GM19239 (cell line): ENCODE results near the gene RMDN3.
A peak's percentile ranks its signal among the peaks of the same experiment; 100 is the strongest.

Experiments
- DNase-seq: peaks from one replicate; pipeline ENCODE4 v3.0.0; 2011; ENCODE audit warnings: low spot score; ENCODE audit not compliant: insufficient read length
- FAIRE-seq: peaks from 2 replicates; lab custom pipeline; 2011; peaks lifted over from hg19 to GRCh38; lab: Jason Lieb, UNC

RMDN3 gene

DNA sequence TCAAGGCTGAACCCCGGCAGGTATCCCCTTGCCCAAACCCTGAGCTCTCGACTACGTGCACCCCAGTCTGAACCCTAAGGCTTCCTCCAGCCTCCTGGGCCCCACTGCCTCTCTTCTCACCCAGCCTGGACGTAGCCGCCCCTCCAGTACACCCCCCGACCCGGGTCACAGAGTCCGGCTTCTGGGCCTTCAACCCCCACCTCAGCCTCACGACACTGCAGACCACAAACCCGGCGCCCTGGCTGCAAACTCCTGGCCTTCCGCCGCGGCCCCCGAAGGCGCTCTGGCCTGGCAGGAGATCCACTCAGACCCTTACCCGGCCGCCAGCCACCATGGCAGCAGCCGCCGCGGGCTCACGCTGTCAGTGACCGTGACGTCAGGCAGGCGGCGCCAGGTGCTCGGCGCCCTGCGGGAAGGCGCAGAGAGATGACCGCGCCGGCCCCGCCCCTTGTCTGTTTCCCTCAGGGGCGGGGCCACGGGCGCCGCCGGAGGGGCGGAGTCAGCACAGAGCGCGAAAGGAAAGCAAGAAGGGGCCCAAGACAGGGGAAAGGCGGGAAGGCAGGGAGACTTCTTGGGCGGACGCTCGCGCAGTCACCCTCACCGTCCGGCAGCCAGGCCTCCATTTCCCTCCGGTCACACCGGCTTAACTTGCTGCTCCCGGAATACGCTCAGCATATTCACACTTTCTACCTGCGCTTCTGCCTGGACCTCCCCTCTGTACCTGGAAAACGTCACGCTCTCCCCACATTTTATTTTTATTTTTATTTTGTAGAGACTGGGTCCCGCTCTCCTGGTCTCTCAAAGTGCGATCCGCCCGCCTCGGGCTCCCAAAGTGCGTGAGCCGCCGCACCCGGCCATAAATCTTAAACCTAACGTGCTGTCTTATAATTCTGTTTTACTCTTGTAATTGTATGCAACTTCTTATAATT, at the start of gene RMDN3:
Gene RMDN3 (minus strand): TSS at position 372 of the 929 bp plus-strand sequence. CDS start 471 bp downstream, outside the sequence.
- DNase-seq (peak; percentile 90), FAIRE-seq (peak; percentile 90)

DNA sequence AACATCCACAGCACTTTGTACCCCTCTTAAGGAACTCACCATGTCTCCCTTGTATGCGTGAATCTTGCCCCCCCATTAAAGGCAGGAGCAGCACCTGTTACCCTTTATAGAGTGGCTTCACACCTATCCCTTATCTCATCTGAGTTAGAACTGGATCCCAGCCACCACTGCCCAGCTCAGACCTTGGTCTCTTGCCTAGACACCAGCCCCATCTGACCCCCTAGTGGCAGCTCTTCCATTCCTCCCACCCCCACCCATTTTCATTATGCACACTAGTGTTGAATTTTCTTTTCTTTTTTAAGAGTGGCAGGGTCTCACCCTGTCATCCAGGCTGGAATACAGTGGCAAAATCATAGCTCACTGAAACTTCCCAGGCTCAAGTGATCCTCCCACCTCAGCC, 48.6 kb upstream of the RMDN3 start:
- DNase-seq (no peak), FAIRE-seq (no peak)

GRCh38 chr15:40803076-40803475, 48.0 kb upstream of the RMDN3 start:
- no peak for FAIRE-seq

DNA sequence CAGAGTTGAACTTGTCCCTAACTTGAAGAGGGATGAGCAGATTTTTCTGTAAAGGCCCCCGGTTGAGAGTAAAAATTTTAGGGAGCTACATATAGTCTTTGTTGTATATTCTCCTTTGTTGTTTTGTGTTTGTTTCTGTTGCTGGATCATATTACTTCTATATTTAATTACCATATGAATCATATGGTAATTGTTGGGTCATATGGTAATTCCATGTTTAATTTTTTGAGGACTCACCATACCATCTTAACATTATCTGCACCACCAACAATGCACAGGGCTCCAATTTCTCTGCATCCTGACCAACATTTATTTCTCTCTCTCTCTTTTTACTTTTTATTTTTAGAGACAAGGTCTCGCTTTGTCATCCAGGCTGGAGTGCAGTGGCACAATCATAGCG, 44.5 kb upstream of the RMDN3 start:
- no peak for FAIRE-seq
- no peak for DNase-seq

More at GRCh38 chr15:40803076-40803475, 48.0 kb upstream of the RMDN3 start:
- DNase-seq: no peak

DNA sequence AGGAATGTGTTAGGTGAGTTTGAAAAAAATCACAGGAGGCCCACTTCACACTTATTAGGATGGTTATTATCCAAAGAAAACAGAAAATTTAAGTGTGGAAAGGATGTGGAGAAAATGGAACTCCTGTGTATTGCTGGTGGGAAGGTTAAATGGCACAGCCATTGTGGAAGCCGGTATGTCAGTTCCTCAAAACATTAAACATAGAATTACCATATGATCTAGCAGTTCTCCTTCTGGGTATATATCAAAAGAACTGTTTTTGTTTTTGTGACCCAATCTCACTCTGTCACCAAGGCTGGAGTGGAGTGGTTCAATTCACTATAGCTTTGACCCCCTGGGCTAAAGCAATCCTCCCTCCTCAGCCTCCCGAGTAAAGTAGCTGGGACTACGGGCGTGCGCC, 41.5 kb upstream of the RMDN3 start:
- FAIRE-seq (no peak), DNase-seq (no peak)

- FAIRE-seq: no peak
- no peak for DNase-seq
Observed at GRCh38 chr15:40796041-40796440, 41.0 kb upstream of the RMDN3 start.

DNA sequence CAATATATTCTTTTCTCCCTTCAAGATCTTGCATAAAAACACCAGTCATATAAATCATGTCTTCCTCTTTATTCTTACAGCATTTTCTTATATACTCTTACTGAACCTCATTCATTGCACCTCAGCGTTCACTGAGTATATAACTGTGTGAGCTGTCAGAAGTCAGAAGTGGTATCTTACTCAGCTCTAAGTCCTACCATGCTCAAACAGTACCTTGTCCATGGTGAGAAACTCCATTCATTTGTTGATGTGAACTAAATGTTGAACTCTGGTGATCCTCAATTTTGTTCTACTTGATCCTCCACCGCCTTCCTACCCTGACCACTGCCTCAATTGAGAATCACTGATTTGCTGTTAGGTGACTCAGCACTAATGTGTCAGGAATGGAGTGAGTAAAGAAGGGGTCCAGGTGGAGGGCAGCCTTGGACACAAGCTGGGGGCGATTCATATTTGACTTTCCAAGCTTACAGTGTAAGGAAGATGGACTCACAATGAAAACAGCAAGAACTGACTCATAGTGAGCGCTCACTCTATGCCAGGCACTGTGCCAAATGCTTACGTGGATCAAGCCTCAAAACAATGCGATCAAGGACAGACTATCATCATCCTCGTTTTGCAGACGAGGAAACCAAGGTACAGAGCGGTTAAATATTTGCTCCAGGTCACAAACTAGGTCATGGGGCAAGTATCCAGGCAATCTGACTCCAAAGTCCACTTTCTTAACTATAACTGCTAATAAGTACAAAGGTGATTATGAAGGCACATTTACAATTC, 38.3 kb upstream of the RMDN3 start:
- FAIRE-seq (no peak), DNase-seq (no peak)

DNA sequence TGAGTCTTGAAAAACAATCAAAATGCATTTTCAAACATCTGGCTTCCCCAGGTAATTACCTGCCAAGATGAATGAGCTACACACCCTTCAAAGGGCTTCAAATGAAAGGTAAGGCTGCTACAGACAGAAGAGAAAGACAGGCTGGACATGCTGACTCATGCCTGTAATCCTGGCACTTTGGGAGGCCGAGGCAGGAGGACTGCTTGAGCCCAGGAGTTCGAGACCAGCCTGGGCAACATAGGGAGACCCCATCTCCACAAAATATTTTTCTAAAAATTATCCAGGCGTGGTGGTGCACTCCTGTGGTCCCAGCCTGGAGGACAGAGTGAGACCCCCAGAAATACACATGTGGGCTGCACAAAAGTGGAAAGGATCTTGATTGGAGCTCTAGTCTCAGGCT, 37.3 kb upstream of the RMDN3 start:
- no peak for FAIRE-seq

GRCh38 chr15:40790718-40791117, 35.7 kb upstream of the RMDN3 start:
- DNase-seq: no peak
- no peak for FAIRE-seq

More for the DNA sequence above, 37.3 kb upstream of the RMDN3 start:
- no peak for DNase-seq

- DNase-seq (no peak), FAIRE-seq (no peak)
Observed at GRCh38 chr15:40789999-40790398, 34.9 kb upstream of the RMDN3 start.

DNA sequence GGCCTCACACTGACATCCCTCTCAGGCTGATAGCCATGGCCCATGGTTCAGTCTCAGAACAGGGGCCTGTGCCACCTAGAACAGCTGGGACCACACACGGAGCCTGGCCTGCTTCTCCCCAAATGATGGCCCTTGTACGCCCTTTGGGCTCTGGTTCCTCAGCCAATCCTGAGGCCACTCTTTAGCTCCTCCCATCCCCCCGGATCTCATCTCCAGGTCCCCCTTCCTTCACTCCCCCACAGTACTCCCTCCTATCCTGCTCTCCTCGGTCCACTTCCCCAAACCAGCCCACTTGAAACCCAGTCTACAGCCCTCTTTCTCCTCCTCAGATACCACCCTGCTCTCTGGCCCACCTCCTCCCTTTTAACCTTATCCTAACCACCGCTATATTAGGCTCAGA, 34.1 kb upstream of the RMDN3 start:
- DNase-seq: no peak
- no peak for FAIRE-seq

DNA sequence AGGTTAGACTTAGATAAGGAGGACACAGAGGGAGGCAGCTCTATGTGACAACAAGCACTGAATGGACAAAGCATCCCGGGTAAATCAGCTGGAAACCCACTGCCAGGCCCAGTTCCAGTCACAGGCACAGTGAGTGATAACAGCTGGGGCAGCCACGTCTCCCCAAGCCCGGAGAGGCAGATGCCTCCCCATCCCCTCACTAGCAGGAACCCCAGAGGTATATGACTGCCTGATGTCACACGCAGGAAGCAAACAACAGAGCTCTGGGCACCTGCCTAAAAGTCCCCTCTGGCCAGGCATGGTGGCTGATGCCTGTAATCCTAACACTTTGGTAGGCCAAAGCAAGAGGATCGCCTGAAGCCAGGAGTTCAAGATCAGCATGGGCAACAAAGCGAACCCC, 32.9 kb upstream of the RMDN3 start:
- DNase-seq (no peak), FAIRE-seq (no peak)

GRCh38 chr15:40787344-40787841, 32.3 kb upstream of the RMDN3 start:
- FAIRE-seq (no peak), DNase-seq (no peak)

DNA sequence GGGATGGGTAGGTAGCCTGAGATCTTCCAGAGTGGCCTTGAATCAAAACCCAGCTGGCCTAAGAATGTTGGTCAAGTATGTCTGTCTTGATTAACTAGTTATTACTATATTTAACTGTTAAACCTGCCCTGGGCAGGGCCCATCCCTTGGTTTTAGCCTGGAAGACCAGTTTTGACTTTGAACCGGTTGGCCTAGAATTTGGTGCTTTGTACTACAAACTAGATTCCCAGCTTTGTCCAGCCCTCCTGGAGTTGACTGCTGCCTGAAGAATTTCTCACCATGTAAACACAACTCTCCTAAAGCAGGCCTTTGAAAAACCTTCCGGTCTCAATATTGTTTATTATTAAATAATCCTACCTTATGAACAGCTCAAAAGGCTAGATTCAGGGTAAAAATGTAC, 30.8 kb upstream of the RMDN3 start:
- no peak for FAIRE-seq
- no peak for DNase-seq

DNA sequence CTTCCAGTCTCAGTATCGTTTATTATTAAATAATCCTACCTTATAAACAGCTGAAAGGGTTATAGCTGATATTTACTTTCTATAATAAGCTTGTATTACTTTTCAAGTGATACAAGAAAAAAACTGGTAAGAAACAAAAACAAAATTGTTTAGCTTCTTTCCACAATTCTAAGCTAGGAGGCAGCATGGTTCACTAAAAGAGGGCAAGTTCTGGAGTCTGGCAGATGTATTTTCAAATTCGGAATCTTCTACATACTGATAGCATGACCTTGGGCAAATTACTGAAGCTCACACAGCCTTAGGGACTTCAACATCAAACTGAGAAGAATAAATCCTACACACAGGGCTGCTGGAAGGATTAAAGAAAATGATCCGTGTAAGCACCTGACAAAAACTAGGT, 30.1 kb upstream of the RMDN3 start:
- no peak for DNase-seq
- no peak for FAIRE-seq

GRCh38 chr15:40782609-40783227, 27.7 kb upstream of the RMDN3 start:
- FAIRE-seq: no peak
- no peak for DNase-seq

GRCh38 chr15:40776537-40777141, 21.6 kb upstream of the RMDN3 start:
- DNase-seq (no peak), FAIRE-seq (no peak)

- no peak for FAIRE-seq
Observed at GRCh38 chr15:40775740-40776536, 20.9 kb upstream of the RMDN3 start.

GRCh38 chr15:40775007-40775406, 20.0 kb upstream of the RMDN3 start:
- DNase-seq: no peak

More at GRCh38 chr15:40775740-40776536, 20.9 kb upstream of the RMDN3 start:
- DNase-seq: no peak

More at GRCh38 chr15:40775007-40775406, 20.0 kb upstream of the RMDN3 start:
- FAIRE-seq: no peak
